ENCODE results near the gene DAB2IP. TPM values are rescaled to one million over a fixed set of nuclear protein-coding genes. Genes with fewer than 3 reads are reported as not detected.

DAB2IP gene
- total RNA-seq, 1 donor from 2014 or later, result 41.7 TPM

DNA sequence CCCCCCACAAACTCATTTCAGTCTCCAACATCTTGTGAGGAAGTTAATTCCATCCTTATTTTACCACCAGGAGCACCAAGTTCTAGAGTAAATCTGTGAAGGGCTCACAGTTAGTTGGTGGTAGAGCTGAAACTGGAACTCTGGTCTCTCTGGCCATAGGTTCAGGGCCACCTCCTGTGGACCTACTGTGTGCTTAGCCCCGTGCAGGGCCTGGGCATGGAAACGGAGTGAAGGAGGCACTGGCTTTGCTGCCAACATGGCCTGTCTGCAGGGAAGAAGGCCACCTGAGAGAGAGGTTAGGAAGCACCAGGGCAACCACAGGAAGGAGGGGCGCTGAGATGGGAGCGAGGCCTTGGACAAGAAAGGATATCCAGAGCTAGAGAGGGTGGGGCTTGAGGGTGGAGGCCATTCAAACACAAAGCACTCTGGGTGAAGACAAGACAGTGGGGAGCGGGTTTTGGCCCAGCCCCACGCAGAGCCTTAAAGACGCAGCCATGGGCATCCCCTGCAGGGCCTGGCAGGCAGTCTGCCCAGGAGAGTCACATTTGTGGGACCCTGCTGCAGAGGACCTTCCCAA, 16.0 kb upstream of the DAB2IP start:
- Mint-ChIP-seq H3K9me3 (ENCODE audit: unreplicated experiment) (peaks cover 4% of the 10 kb centered on the region), H3K36me3 (ENCODE audit: low read depth, unreplicated experiment) (no peaks in the 10 kb centered on the region), H3K4me3 (ENCODE audit: unreplicated experiment) (peak overlapping the region; percentile 54), H3K4me1 (ENCODE audit: low read depth, unreplicated experiment) (peaks cover 32% of the 10 kb centered on the region), H3K27ac (ENCODE audit: unreplicated experiment) (no peak overlapping the region), H3K27me3 (ENCODE audit: low read depth, unreplicated experiment) (peaks cover 9% of the 10 kb centered on the region)
- H2AFZ ChIP-seq (ENCODE audit: low read depth, low read length), result no peak overlapping the region
- no peak overlapping the region for H3K27ac ChIP-seq (ENCODE audit: low read depth, low read length)
- H3K27me3 ChIP-seq (ENCODE audit: insufficient read depth, low read length), result peaks cover 3% of the 10 kb centered on the region
- no peak for TF ChIP-seq EZH2 (IDR thresholded peaks at IDR 0.05; ENCODE audit: insufficient read depth, low read length)
- TF ChIP-seq, protein P1, sequence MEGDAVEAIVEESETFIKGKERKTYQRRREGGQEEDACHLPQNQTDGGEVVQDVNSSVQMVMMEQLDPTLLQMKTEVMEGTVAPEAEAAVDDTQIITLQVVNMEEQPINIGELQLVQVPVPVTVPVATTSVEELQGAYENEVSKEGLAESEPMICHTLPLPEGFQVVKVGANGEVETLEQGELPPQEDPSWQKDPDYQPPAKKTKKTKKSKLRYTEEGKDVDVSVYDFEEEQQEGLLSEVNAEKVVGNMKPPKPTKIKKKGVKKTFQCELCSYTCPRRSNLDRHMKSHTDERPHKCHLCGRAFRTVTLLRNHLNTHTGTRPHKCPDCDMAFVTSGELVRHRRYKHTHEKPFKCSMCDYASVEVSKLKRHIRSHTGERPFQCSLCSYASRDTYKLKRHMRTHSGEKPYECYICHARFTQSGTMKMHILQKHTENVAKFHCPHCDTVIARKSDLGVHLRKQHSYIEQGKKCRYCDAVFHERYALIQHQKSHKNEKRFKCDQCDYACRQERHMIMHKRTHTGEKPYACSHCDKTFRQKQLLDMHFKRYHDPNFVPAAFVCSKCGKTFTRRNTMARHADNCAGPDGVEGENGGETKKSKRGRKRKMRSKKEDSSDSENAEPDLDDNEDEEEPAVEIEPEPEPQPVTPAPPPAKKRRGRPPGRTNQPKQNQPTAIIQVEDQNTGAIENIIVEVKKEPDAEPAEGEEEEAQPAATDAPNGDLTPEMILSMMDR (IDR thresholded peaks at IDR 0.05; ENCODE audit: insufficient read depth, low read depth, low read length), result no peak
- no peaks in the 10 kb centered on the region for H3K79me2 ChIP-seq (ENCODE audit: insufficient read depth, low read length)
- FAIRE-seq (no peak), DNase-seq (ENCODE audit: low read depth) (no peak)
- peaks cover 17% of the 10 kb centered on the region for H4K20me1 ChIP-seq (ENCODE audit: insufficient read depth, low read length)
- peaks cover 4% of the 10 kb centered on the region for H3K4me1 ChIP-seq (ENCODE audit: insufficient read depth, low read length)
- H3K4me3 ChIP-seq (ENCODE audit: insufficient read depth, low read depth, low read length), result no peak overlapping the region
- peaks cover 6% of the 10 kb centered on the region for H3K9me3 ChIP-seq (ENCODE audit: insufficient read depth, low read depth, low read length)
- no peak overlapping the region for H3K9ac ChIP-seq (ENCODE audit: low read length)
- H3K4me2 ChIP-seq (ENCODE audit: low read length), result no peak overlapping the region
- no peaks in the 10 kb centered on the region for H3K36me3 ChIP-seq (ENCODE audit: insufficient read depth, low read length)

DNA sequence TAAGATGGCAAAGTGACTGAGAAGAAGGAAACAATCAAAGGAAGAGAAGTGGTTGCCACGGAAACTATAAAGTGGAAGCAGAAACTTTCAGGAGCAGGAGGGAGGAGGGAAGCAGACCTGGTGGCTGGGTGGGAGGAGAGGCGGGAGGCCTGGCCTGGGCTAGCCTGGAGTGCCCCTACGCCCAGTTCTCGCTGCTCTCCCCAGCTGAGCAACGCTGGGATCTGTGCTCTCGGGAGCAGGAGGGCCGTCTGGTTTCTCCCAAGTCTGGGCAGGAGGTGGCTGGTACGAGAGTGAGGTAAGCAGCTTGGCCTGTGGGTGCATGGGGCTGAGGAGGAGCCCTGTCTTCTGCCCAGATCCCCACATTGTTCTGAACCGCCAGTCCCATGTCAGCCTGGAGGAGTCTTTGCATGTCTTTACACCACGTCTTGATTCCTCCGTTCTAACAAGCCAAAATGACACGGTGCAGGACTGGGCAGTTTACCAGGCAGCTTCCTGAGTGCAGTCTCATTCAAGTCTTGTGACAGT, 15.0 kb upstream of the DAB2IP start:
- H2AFZ ChIP-seq (ENCODE audit: low read depth, low read length), result no peak overlapping the region
- H3K9ac ChIP-seq (ENCODE audit: low read length), result no peak overlapping the region
- no peak overlapping the region for H3K4me2 ChIP-seq (ENCODE audit: low read length)
- peaks cover 6% of the 10 kb centered on the region for H3K9me3 ChIP-seq (ENCODE audit: insufficient read depth, low read depth, low read length)
- no peaks in the 10 kb centered on the region for H3K36me3 Mint-ChIP-seq (ENCODE audit: low read depth, unreplicated experiment)
- peaks cover 4% of the 10 kb centered on the region for H3K9me3 Mint-ChIP-seq (ENCODE audit: unreplicated experiment)
- H3K4me3 ChIP-seq (ENCODE audit: insufficient read depth, low read depth, low read length), result no peak overlapping the region
- FAIRE-seq (no peak), DNase-seq (ENCODE audit: low read depth) (peak; percentile 32)
- peaks cover 3% of the 10 kb centered on the region for H3K27me3 ChIP-seq (ENCODE audit: insufficient read depth, low read length)
- TF ChIP-seq EZH2 (IDR thresholded peaks at IDR 0.05; ENCODE audit: insufficient read depth, low read length), result no peak
- TF ChIP-seq, protein P1 (IDR thresholded peaks at IDR 0.05; ENCODE audit: insufficient read depth, low read depth, low read length), result no peak
- peaks cover 5% of the 10 kb centered on the region for H3K27me3 Mint-ChIP-seq (ENCODE audit: low read depth, unreplicated experiment)
- no peak overlapping the region for H3K27ac ChIP-seq (ENCODE audit: low read depth, low read length)
- no peaks in the 10 kb centered on the region for H3K36me3 ChIP-seq (ENCODE audit: insufficient read depth, low read length)
- H4K20me1 ChIP-seq (ENCODE audit: insufficient read depth, low read length), result peaks cover 25% of the 10 kb centered on the region
- H3K27ac Mint-ChIP-seq (ENCODE audit: unreplicated experiment), result no peak overlapping the region
- H3K4me1 ChIP-seq (ENCODE audit: insufficient read depth, low read length), result peaks cover 4% of the 10 kb centered on the region
- H3K79me2 ChIP-seq (ENCODE audit: insufficient read depth, low read length), result no peaks in the 10 kb centered on the region
- H3K4me3 Mint-ChIP-seq (ENCODE audit: unreplicated experiment), result no peak overlapping the region
- peaks cover 32% of the 10 kb centered on the region for H3K4me1 Mint-ChIP-seq (ENCODE audit: low read depth, unreplicated experiment)
